HEK293T (cell line): ENCODE data around the gene PGBD5.

Source experiments
- ARNT ChIP-seq: fragments of 450-650 bp; IDR thresholded peaks from 2 replicates; pipeline ENCODE4 v1.6.1; 2017; ENCODE audit warnings: mild to moderate bottlenecking
- BHLHE40 ChIP-seq: fragments of 450-650 bp; IDR thresholded peaks from 2 replicates; pipeline ENCODE4 v1.6.1; 2016; ENCODE audit warnings: mild to moderate bottlenecking, moderate library complexity, borderline replicate concordance
- ELF4 ChIP-seq: fragments of 450-650 bp; IDR thresholded peaks from 2 replicates; pipeline ENCODE4 v1.6.1; 2017; ENCODE audit warnings: antibody characterized with exemption
- FOXA1 ChIP-seq: fragments of 450-650 bp; IDR thresholded peaks from 2 replicates; pipeline ENCODE4 v1.6.1; 2016; ENCODE audit warnings: mild to moderate bottlenecking
- FOXK2 ChIP-seq: fragments of 450-650 bp; IDR thresholded peaks from 2 replicates; pipeline ENCODE4 v1.6.1; 2016; ENCODE audit warnings: mild to moderate bottlenecking
- FOXM1 ChIP-seq: fragments of 450-650 bp; IDR thresholded peaks from 2 replicates; pipeline ENCODE4 v1.6.1; 2017; ENCODE audit warnings: mild to moderate bottlenecking, borderline replicate concordance
- PKNOX1 ChIP-seq: fragments of 450-650 bp; IDR thresholded peaks from 2 replicates; pipeline ENCODE4 v1.6.1; 2016
- SP1 ChIP-seq: fragments of 450-650 bp; IDR thresholded peaks from 2 replicates; pipeline ENCODE4 v1.6.1; 2017
- TARDBP ChIP-seq: fragments of 450-650 bp; IDR thresholded peaks from 2 replicates; pipeline ENCODE4 v1.6.1; 2016

DNA sequence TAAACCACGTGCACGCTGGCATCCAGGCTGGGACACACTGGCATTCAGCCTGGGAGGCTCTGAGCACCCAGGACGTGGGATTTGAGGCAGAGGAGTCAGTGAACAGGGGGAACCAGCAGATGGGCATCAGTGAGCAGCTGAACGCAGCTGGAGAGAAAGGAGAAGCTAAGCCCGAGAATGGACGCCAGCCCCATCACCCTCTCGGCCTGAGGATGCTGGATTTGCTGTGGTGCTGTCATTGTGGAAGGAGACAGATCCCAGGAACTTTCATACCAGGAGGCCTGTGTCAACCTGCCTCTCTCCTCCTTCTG lies 132.8 kb downstream of the PGBD5 start:
- TF ChIP-seq ARNT: no peak
- no peak for TF ChIP-seq FOXM1
- TF ChIP-seq SP1: no peak
- no peak for TF ChIP-seq ELF4
- no peak for TF ChIP-seq BHLHE40
- TF ChIP-seq TARDBP: no peak
- TF ChIP-seq FOXK2: no peak
- no peak for TF ChIP-seq PKNOX1
- no peak for TF ChIP-seq FOXA1
